HepG2 (cell line): ENCODE measurements around the gene CYP2W1. TPM values are rescaled to one million over a fixed set of nuclear protein-coding genes. Genes with fewer than 3 reads are reported as not detected.
A peak's percentile ranks its signal among the peaks of the same experiment; 100 is the strongest.

Experiments
- CCDC6 ChIP-seq: sonication (generic); formaldehyde crosslinking; IDR thresholded peaks from 2 replicates; pipeline ENCODE4 v1.8.1; 2022; ENCODE audit warnings: mild to moderate bottlenecking, missing genetic modification reagents, moderate library complexity
- FOXK1 ChIP-seq: sonication (generic); formaldehyde crosslinking; IDR thresholded peaks from 2 replicates; pipeline ENCODE4 v1.4.0; 2020; ENCODE audit warnings: low read depth, missing genetic modification reagents, borderline replicate concordance
- GMEB2 ChIP-seq: IDR thresholded peaks from 2 replicates; pipeline ENCODE4 v1.6.1; 2016; ENCODE audit warnings: missing biosample characterization, missing genetic modification reagents, low read depth
- GTF3A ChIP-seq: sonication (generic); formaldehyde crosslinking; conservative IDR thresholded peaks from 2 replicates; pipeline ENCODE4 v1.4.0; 2020; ENCODE audit warnings: mild to moderate bottlenecking, missing genetic modification reagents
- HBP1 ChIP-seq: IDR thresholded peaks from 2 replicates; pipeline ENCODE4 v1.6.1; 2016; ENCODE audit warnings: low read depth, control low read depth
- KDM1A ChIP-seq: IDR thresholded peaks from 2 replicates; pipeline ENCODE4 v1.6.1; 2016; ENCODE audit warnings: missing compliant biosample characterization
- KLF16 ChIP-seq, 2 experiments: sonication (generic) in 1 of 2; formaldehyde crosslinking in 1 of 2; IDR thresholded peaks; 2 replicates each; pipeline versions ENCODE4 v1.6.1 to v1.8.0; 2016 to 2023; ENCODE audit warnings: missing genetic modification reagents in 2 of 2, missing compliant biosample characterization in 1 of 2
- NFE2L1 ChIP-seq: sonication (generic); formaldehyde crosslinking; IDR thresholded peaks from 2 replicates; pipeline ENCODE4 v1.4.0; 2020; ENCODE audit warnings: missing genetic modification reagents, mild to moderate bottlenecking, borderline replicate concordance
- PRDM15 ChIP-seq: sonication (generic); formaldehyde crosslinking; IDR thresholded peaks from 2 replicates; pipeline ENCODE4 v1.4.0; 2020; ENCODE audit warnings: missing genetic modification reagents
- SIN3A ChIP-seq: IDR thresholded peaks from 2 replicates; pipeline ENCODE4 v1.6.1; 2011; ENCODE audit warnings: low read depth, mild to moderate bottlenecking, control low read depth, low read length, borderline replicate concordance
- ZFP90 ChIP-seq: sonication (generic); formaldehyde crosslinking; IDR thresholded peaks from 2 replicates; pipeline ENCODE4 v1.8.0; 2022; ENCODE audit warnings: missing genetic modification reagents, mild to moderate bottlenecking, inconsistent platforms, borderline replicate concordance
- ZMYM3 ChIP-seq: sonication (generic); formaldehyde crosslinking; IDR thresholded peaks from 2 replicates; pipeline ENCODE4 v1.5.1; 2020; ENCODE audit warnings: mild to moderate bottlenecking, missing genetic modification reagents
- ZNF441 ChIP-seq: sonication (generic); formaldehyde crosslinking; IDR thresholded peaks from 2 replicates; pipeline ENCODE4 v1.7.0; 2021; ENCODE audit warnings: missing genetic modification reagents, borderline replicate concordance
- ZNF687 ChIP-seq: sonication (generic); formaldehyde crosslinking; IDR thresholded peaks from 2 replicates; pipeline ENCODE4 v1.5.1; 2020; ENCODE audit warnings: mild to moderate bottlenecking, missing genetic modification reagents, moderate library complexity
- polyA plus RNA-seq, 8 experiments: library from polyadenylated mRNA; depleted of rRNA in 3 of 8; stranded (reverse) in 7 of 8; unstranded in 1 of 8; fragments of >200 nt; fragmentation: Illumina TruSeq in 4 of 8; extraction: Trizol in 4 of 8; gene quantifications; 2 replicates each; pipeline versions ENCODE4 v1.2.1 to v1.2.3, GENCODE V29; 2011 to 2016; ENCODE audit warnings: low read depth in 4 of 8, missing spikeins in 1 of 8, mixed read lengths in 1 of 8; ENCODE audit not compliant: insufficient read depth in 1 of 8
- total RNA-seq, 5 experiments: library from RNA; depleted of rRNA; stranded (reverse); fragments of >200 nt; fragmentation: Illumina TruSeq; extraction: Trizol; gene quantifications; 2 replicates each; pipeline ENCODE4 v1.2.3, GENCODE V29; 2016; ENCODE audit warnings: low read depth in 1 of 5

The CYP2W1 gene
- total and polyA plus RNA-seq, 2 of the 13 experiments (the other 11 are each of a cell fraction or from before 2014, with no cell fraction given) = 19.5 to 31.7 TPM

GRCh38 chr7:973312-973711, 9.7 kb upstream of the CYP2W1 start (continued):
- 0 out of 2 replicates have a peak, but pooled peaks have one; percentile 31 for TF ChIP-seq ZNF687 (CRISPR knock-in tag)
- 0 out of 2 replicates have a peak, but pooled peaks have one; percentile 31 for TF ChIP-seq CCDC6 (CRISPR knock-in tag)
- TF ChIP-seq GMEB2 (CRISPR knock-in tag) = no peak
- 0 out of 2 replicates have a peak, but pooled peaks have one; percentile 24 for TF ChIP-seq ZMYM3
- 0 out of 4 replicates have a peak, but pooled peaks of 1 of the 2 experiments have one; percentile 12 for TF ChIP-seq KLF16 (CRISPR knock-in tag; IDR thresholded peaks at IDR 0.05)
- TF ChIP-seq NFE2L1 (CRISPR knock-in tag) = 0 out of 2 replicates have a peak, but pooled peaks have one; percentile 65
- no peak for TF ChIP-seq ZFP90 (CRISPR knock-in tag)
- TF ChIP-seq ZNF441 = no peak
- TF ChIP-seq SIN3A = no peak
- no peak for TF ChIP-seq KDM1A (CRISPR knock-in tag)
- no peak for TF ChIP-seq HBP1 (CRISPR knock-in tag)
- no peak for TF ChIP-seq PRDM15 (CRISPR knock-in tag)
- no peak for TF ChIP-seq FOXK1
- TF ChIP-seq GTF3A = no peak
